Stimulated activated CD8-positive, alpha-beta memory T cell treated with anti-CD3 and anti-CD28 coated beads, Interleukin-12 subunit alpha, Interleukin-12 subunit beta, amount 100 ng/mL, for 1 hour (primary cell): Measurements from ENCODE around the gene CNGA4.
"Not testable (repeated sequence)": the region's sequence is repeated elsewhere in the genome, so short reads cannot be mapped to it uniquely, and the experiment has no call there.

Source experiments
- DNase-seq: peaks from one replicate; pipeline ENCODE4 v3.0.0-alpha.2; 2020; ENCODE audit warnings: low read depth

CNGA4 gene

DNA sequence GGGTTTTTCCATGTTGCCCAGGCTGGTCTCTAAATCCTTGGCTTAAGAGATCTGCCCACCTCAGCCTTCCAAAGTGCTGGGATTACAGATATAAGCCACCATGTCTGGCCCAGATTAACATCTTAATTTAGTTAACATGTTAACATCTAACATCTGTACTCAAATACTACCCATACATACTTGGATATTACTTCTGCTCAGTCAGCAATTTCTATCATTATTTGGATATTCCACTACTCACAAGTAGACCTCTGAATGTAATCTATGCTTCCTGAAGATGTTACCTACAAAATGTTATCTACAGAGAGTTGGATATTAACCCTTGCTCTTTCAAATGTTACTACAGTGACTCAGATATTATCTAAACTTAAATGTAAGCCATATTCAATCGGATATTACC, 24.8 kb downstream of the CNGA4 start:
- DNase-seq, result no peak

DNA sequence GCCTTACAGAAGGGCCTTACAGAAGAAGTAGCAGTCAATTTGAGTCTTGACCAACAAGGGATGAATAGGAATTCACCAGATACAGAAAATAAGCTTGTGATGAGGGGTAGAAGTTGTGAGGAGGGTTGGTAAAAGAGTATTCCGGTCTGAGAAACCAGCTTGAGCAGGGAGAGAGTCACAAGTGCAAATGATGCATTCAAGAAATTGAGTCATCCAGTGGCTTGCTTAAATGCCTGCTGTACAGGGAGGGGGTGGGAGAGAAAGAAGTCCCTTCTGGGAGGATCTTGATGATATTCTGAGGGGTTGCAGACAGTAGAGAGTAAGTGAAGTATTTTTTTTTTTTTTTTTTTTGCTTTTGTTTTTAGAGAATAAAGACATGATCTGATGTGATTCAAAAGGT, 29.9 kb downstream of the CNGA4 start:
- no peak for DNase-seq

DNA sequence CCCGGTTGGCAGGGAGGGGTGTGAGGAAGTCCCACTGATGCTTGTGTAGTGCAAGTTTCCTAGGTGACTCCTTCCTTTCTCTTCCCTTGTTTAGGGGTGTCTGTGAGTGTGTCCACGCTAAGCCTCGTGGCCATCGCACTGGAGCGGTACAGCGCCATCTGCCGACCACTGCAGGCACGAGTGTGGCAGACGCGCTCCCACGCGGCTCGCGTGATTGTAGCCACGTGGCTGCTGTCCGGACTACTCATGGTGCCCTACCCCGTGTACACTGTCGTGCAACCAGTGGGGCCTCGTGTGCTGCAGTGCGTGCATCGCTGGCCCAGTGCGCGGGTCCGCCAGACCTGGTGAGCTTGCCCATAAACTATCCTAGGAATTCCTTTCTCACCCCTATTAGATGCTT, 31.1 kb downstream of the CNGA4 start:
- no peak for DNase-seq

DNA sequence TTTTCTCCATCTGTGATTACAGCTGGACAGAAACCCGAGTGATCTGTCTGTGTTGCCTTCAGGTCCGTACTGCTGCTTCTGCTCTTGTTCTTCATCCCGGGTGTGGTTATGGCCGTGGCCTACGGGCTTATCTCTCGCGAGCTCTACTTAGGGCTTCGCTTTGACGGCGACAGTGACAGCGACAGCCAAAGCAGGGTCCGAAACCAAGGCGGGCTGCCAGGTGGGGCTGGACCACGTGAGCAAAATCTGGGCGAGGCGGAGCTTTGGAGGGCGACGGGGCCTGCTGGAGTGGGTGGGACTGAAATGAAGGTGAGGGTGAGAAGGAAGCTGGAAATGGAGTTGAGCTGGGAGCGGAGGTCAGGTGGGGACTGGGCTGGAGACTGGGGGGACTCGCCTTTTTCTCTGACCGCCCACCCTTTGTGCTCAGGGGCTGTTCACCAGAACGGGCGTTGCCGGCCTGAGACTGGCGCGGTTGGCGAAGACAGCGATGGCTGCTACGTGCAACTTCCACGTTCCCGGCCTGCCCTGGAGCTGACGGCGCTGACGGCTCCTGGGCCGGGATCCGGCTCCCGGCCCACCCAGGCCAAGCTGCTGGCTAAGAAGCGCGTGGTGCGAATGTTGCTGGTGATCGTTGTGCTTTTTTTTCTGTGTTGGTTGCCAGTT, 31.8 kb downstream of the CNGA4 start:
- no peak for DNase-seq

DNA sequence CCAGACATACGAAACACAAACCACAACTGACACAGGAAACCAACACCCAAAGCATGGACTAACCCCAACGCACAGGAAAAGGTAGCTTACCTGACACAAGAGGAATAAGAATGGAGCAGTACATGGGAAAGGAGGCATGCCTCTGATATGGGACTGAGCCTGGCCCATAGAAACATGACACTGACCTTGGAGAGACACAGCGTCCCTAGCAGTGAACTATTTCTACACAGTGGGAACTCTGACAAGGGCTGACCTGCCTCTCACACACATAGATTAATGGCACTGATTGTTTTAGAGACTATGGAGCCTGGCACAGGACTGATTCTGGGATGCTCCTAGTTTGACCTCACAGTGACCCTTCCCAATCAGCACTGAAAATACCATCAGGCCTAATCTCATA, 32.7 kb downstream of the CNGA4 start:
- no peak for DNase-seq

DNA sequence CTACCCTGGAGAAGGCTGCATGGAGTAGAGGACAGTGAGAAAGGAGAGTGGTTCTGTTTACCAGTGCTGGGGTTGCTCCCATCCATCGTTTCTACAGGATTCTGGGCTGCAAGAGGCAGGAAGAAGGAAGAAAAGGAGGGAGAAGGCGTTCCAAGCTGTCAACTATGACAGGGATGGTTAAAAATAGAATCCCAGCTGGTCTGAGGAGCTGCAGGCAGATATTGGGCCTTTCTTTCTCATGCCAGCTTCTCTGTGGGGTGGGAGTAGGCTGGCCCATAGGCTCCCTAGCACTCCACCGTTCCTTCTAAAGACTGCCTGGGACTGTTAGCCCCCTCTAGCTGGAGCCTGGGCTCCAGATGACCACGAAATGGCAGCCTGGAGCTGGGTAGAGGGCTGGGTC, 34.3 kb downstream of the CNGA4 start:
- no peak for DNase-seq

DNA sequence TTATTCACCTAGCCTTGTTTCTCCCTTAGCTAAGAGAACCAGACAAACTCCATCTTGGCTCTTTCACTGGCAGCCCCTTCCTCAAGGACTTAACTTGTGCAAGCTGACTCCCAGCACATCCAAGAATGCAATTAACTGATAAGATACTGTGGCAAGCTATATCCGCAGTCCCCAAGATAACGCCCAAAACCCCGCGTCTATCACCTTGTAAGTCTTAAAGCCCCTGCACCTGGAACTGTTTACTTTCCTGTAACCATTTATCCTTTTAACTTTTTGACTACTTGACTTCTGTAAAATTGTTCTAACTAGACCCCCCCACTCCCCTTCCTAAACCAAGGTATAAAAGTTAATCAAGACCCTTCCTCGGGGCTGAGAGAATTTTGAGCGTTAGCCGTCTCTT, 41.9 kb downstream of the CNGA4 start:
- not testable (repeated sequence) for DNase-seq

DNA sequence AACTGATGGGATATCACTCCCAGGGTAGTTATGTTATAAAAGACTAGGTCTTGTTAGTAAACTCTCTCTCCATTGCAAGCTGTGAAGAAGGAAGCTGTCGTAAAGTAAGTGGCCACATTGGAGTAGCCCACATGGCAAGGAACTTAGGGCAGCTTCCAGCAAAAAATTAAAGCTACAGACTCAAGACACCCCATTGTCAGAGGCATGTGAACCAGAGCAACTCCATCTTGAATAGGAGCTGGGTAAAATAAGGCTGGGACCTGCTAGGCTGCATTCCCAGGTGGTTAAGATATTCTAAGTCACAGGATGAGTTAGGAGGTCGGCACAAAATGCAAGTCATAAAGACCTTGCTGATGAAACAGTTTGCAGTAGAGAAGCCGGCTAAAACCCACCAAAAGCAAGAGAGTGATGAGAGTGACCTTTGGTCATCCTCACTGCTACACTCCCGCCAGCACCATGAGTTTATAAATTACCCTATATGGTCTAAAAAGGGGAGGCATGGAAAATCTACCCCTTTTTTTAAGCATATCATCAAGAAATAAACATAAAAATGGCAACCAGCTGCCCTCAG, 44.6 kb downstream of the CNGA4 start:
- no peak for DNase-seq

DNA sequence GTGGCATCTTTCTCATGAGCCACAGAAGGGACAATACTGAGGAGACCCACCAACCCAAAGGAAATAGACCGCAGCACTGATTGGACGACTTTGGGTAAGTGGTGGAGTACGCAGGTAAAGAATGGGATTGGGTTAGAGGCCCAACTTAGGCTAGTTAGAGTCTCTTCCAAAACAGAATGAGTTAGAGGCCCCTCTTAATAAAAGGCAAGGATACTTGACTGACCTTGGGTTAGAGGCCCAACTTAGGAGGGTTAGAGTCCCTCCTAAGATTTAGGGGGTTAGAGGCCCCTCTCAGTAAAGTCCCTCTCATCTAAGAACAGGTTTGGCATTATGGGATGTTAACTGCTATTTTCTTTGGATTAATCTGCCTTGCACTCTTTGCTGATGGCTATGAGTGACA, 45.4 kb downstream of the CNGA4 start:
- DNase-seq, result no peak

DNA sequence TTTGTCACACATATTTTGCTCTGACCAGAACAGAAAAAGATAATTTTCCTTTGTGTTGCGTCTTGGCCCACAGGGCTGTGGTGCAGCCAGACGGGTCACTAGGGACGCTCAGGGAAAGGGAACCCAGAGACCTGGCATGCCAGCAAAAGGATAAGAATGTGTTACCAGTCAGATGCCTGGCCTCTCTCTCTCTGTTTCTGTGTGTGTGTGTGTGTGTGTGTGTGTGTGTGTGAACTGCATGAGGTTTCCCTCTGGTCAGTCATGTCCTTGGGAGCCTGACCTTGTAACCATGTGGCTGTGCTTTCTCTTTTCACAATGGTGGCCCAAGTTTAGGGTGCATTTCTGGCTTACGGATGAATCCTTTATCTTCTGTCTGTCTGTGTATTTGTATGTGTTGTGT, 46.1 kb downstream of the CNGA4 start:
- no peak for DNase-seq
